H1 (cell line): ENCODE measurements around the gene QSOX2. TPM values are rescaled to one million over a fixed set of nuclear protein-coding genes. Genes with fewer than 3 reads are reported as not detected.

Source experiments
- CTCF ChIA-PET: fragments of 300-600 bp; sonication (Branson Sonifier 250); formaldehyde crosslinking; loops from one replicate; lab custom pipeline; 2021; ENCODE audit not compliant: partially characterized antibody; lab: Charles Lee
- POLR2A ChIA-PET: fragments of 300-600 bp; sonication (Branson Sonifier 250); formaldehyde crosslinking; loops from one replicate; lab custom pipeline; 2021; ENCODE audit warnings: inconsistent platforms; ENCODE audit not compliant: partially characterized antibody; lab: Charles Lee
- DNase-seq, 2 experiments: peaks; one replicate each; pipeline versions ENCODE4 v3.0.0 to v3.0.0-alpha.2; 2010 to 2022; ENCODE audit warnings: low spot score in 2 of 2, low read depth in 1 of 2, mixed read lengths in 1 of 2
- FAIRE-seq: peaks from 2 replicates; lab custom pipeline; 2011; peaks lifted over from hg19 to GRCh38; lab: Jason Lieb, UNC
- H2AFZ ChIP-seq: 2 replicates; pipeline ENCODE4 v1.8.1; 2012; ENCODE audit warnings: low read length, inconsistent platforms
- H2AK5ac ChIP-seq: 2 replicates; pipeline ENCODE4 v1.6.1; 2013; ENCODE audit warnings: low read depth, low read length
- H2BK120ac ChIP-seq: replicated peaks from 2 replicates; pipeline ENCODE3; 2013; ENCODE audit warnings: low read depth, low read length, inconsistent platforms
- H2BK12ac ChIP-seq: 2 replicates; pipeline ENCODE4 v1.6.1; 2013; ENCODE audit warnings: low read depth, low read length
- H2BK15ac ChIP-seq: 2 replicates; pipeline ENCODE4 v1.6.1; 2013; ENCODE audit warnings: low read length
- H2BK20ac ChIP-seq: 2 replicates; pipeline ENCODE4 v1.6.1; 2013; ENCODE audit warnings: low read length
- H2BK5ac ChIP-seq: 2 replicates; pipeline ENCODE4 v1.6.1; 2013; ENCODE audit warnings: low read depth, low read length
- H3K14ac ChIP-seq: 2 replicates; pipeline ENCODE4 v1.6.1; 2013; ENCODE audit warnings: inconsistent platforms; ENCODE audit not compliant: insufficient read length
- H3K18ac ChIP-seq: 2 replicates; pipeline ENCODE4 v1.6.1; 2013; ENCODE audit warnings: low read length; ENCODE audit errors: extremely low read depth
- H3K23ac ChIP-seq: 2 replicates; pipeline ENCODE4 v1.6.1; 2013; ENCODE audit warnings: inconsistent platforms; ENCODE audit not compliant: insufficient read length
- H3K23me2 ChIP-seq: 2 replicates; pipeline ENCODE4 v1.6.1; 2013; ENCODE audit warnings: low read depth, low read length
- H3K27ac ChIP-seq: 2 replicates; pipeline ENCODE4 v1.6.1; 2011; ENCODE audit warnings: low read depth, low read length, inconsistent platforms
- H3K27me3 ChIP-seq, 4 experiments: replicated peaks in 1 of 4; 1 replicate in 1 of 4; 2 replicates in 3 of 4; pipeline versions ENCODE4 v1.6.1 to v1.8.1; 2011 to 2013; ENCODE audit warnings: low read length in 3 of 4, mild to moderate bottlenecking in 3 of 4, inconsistent platforms in 2 of 4, mixed read lengths in 2 of 4, moderate library complexity in 1 of 4; ENCODE audit not compliant: control insufficient read depth in 3 of 4, insufficient read depth in 3 of 4; ENCODE audit errors: extremely low read depth in 1 of 4
- H3K36me3 ChIP-seq, 4 experiments: 2 replicates each; pipeline versions ENCODE4 v1.6.1 to v1.8.1; 2011 to 2013; ENCODE audit warnings: mild to moderate bottlenecking in 4 of 4, low read length in 3 of 4, moderate library complexity in 2 of 4, control low read depth in 1 of 4, inconsistent platforms in 1 of 4; ENCODE audit not compliant: insufficient read depth in 4 of 4, control insufficient read depth in 2 of 4
- H3K4ac ChIP-seq: replicated peaks from 2 replicates; pipeline ENCODE3; 2013; ENCODE audit warnings: low read length, low read depth, mixed read lengths, inconsistent platforms; ENCODE audit not compliant: insufficient read length
- H3K4me1 ChIP-seq, 4 experiments: replicated peaks in 1 of 4; 1 replicate in 1 of 4; 2 replicates in 3 of 4; pipeline versions ENCODE4 v1.6.1 to v1.8.1; 2011 to 2013; ENCODE audit warnings: low read length in 3 of 4, inconsistent platforms in 2 of 4, mixed read lengths in 1 of 4; ENCODE audit not compliant: insufficient read depth in 4 of 4, control insufficient read depth in 3 of 4
- H3K4me2 ChIP-seq, 2 experiments: 2 replicates each; pipeline versions ENCODE4 v1.6.1 to v1.8.1; 2011 to 2013; ENCODE audit warnings: low read depth in 2 of 2, low read length in 2 of 2, control low read depth in 1 of 2, inconsistent platforms in 1 of 2, mild to moderate bottlenecking in 1 of 2; ENCODE audit not compliant: insufficient read depth in 1 of 2
- H3K4me3 ChIP-seq, 4 experiments: fragments of 200-600, 300-600 bp in 1 of 4; sonication (generic), shearing (Covaris generic), sonication (Bioruptor Twin) in 1 of 4; 2 replicates each; pipeline versions ENCODE4 v1.5.1 to v1.8.1; 2011 to 2016; ENCODE audit warnings: low read length in 4 of 4, low read depth in 3 of 4, control low read depth in 2 of 4, inconsistent platforms in 2 of 4, mild to moderate bottlenecking in 2 of 4, mixed read lengths in 1 of 4, moderate library complexity in 1 of 4; ENCODE audit not compliant: insufficient read depth in 2 of 4; ENCODE audit errors: extremely low read depth in 1 of 4
- H3K56ac ChIP-seq: replicated peaks from 2 replicates; pipeline ENCODE3; 2013; ENCODE audit warnings: low read depth, mild to moderate bottlenecking, mixed read lengths, low read length, inconsistent platforms; ENCODE audit not compliant: insufficient read length
- H3K79me1 ChIP-seq: 2 replicates; pipeline ENCODE4 v1.6.1; 2013; ENCODE audit warnings: low read depth, low read length, control low read depth
- H3K79me2 ChIP-seq, 2 experiments: 2 replicates each; pipeline versions ENCODE4 v1.6.1 to v1.8.1; 2012 to 2013; ENCODE audit warnings: low read length in 2 of 2, mild to moderate bottlenecking in 2 of 2, inconsistent platforms in 1 of 2; ENCODE audit not compliant: insufficient read depth in 2 of 2, control insufficient read depth in 1 of 2
- H3K9ac ChIP-seq, 4 experiments: replicated peaks in 1 of 4; 1 replicate in 1 of 4; 2 replicates in 3 of 4; pipeline versions ENCODE4 v1.6.1 to v1.8.1; 2011 to 2013; ENCODE audit warnings: low read depth in 3 of 4, low read length in 3 of 4, control low read depth in 2 of 4, mild to moderate bottlenecking in 2 of 4, moderate library complexity in 2 of 4, inconsistent platforms in 1 of 4; ENCODE audit errors: extremely low read depth in 1 of 4
- H3K9me3 ChIP-seq, 2 experiments: 2 replicates each; pipeline versions ENCODE4 v1.6.1 to v1.8.1; 2012 to 2013; ENCODE audit warnings: mild to moderate bottlenecking in 2 of 2, moderate library complexity in 2 of 2, control low read depth in 1 of 2, inconsistent platforms in 1 of 2, low read depth in 1 of 2, low read length in 1 of 2, mixed read lengths in 1 of 2; ENCODE audit not compliant: insufficient read depth in 2 of 2
- H4K20me1 ChIP-seq, 2 experiments: replicated peaks in 1 of 2; 2 replicates each; pipeline versions ENCODE3 to v1.8.1; 2011 to 2013; ENCODE audit warnings: inconsistent platforms in 2 of 2, low read length in 2 of 2, mild to moderate bottlenecking in 1 of 2; ENCODE audit not compliant: insufficient read depth in 2 of 2, control insufficient read depth in 1 of 2
- H4K5ac ChIP-seq: 2 replicates; pipeline ENCODE4 v1.6.1; 2013; ENCODE audit warnings: low read length, low read depth, mixed read lengths, inconsistent platforms; ENCODE audit not compliant: insufficient read length
- H4K8ac ChIP-seq: 2 replicates; pipeline ENCODE4 v1.8.0; 2013; ENCODE audit warnings: mild to moderate bottlenecking, moderate library complexity, low read length, inconsistent platforms; ENCODE audit not compliant: insufficient read depth; ENCODE audit errors: extremely low read depth
- H4K91ac ChIP-seq: replicated peaks from 2 replicates; pipeline ENCODE3; 2013; ENCODE audit warnings: low read length, mixed read lengths, inconsistent platforms; ENCODE audit not compliant: insufficient read length
- ASH2L ChIP-seq: fragments of 200-600, 300-600 bp; sonication (generic); IDR thresholded peaks from one replicate; pipeline ENCODE4 v1.7.1; 2017; ENCODE audit warnings: low read length
- CHD1 ChIP-seq: IDR thresholded peaks from 2 replicates; pipeline ENCODE4 v1.6.1; 2012; ENCODE audit warnings: low read depth, low read length, improper control_type of control experiment
- EGR1 ChIP-seq: IDR thresholded peaks from 2 replicates; pipeline ENCODE4 v1.6.1; 2011; ENCODE audit warnings: low read depth, low read length, borderline replicate concordance
- KDM5A ChIP-seq: fragments of 200-600 bp; IDR thresholded peaks from 2 replicates; pipeline ENCODE4 v1.7.1; 2012; ENCODE audit warnings: mild to moderate bottlenecking, low read length, inconsistent platforms, mixed read lengths
- MAFK ChIP-seq: IDR thresholded peaks from 2 replicates; pipeline ENCODE4 v1.6.1; 2012; ENCODE audit warnings: low read depth, mild to moderate bottlenecking, improper control_type of control experiment, low read length
- SIRT6 ChIP-seq: IDR thresholded peaks from one replicate; pipeline ENCODE4 v1.7.1; 2012; ENCODE audit warnings: low read length, inconsistent platforms
- SRF ChIP-seq: IDR thresholded peaks from 2 replicates; pipeline ENCODE4 v1.6.1; 2011; ENCODE audit warnings: mild to moderate bottlenecking, low read depth, low read length, moderate library complexity
- TAF7 ChIP-seq: optimal IDR thresholded peaks from 2 replicates; pipeline ENCODE3; 2011; ENCODE audit warnings: low read depth, mild to moderate bottlenecking, inconsistent platforms, low read length, moderate library complexity, borderline replicate concordance
- YY1 ChIP-seq: IDR thresholded peaks from 2 replicates; pipeline ENCODE4 v1.6.1; 2011; ENCODE audit warnings: low read depth, mild to moderate bottlenecking, low read length
- ZNF274 ChIP-seq: IDR thresholded peaks from 2 replicates; pipeline ENCODE4 v1.7.0; 2012; ENCODE audit warnings: low read length, borderline replicate concordance; ENCODE audit errors: extremely low read depth
- WGBS, 2 experiments: shearing (Covaris generic) in 1 of 2; methylation state at CpG; one replicate each; pipeline versions ENCODE4 v1.1.6 to v1.1.7; 2013 to 2015; ENCODE audit warnings: low lambda C conversion rate in 2 of 2, mixed read lengths in 2 of 2, inconsistent platforms in 1 of 2, low coverage in 1 of 2, missing lambda C conversion rate in 1 of 2; ENCODE audit not compliant: insufficient replicate concordance in 2 of 2, insufficient coverage in 1 of 2, insufficient read length in 1 of 2; ENCODE audit errors: extremely low coverage in 1 of 2, missing lambda C conversion rate in 1 of 2; 5-methylcytosine and 5-hydroxymethylcytosine counted together
- polyA plus RNA-seq, 7 experiments: library from polyadenylated mRNA; depleted of rRNA in 3 of 7; stranded (reverse) in 5 of 7; unstranded in 2 of 7; fragments of >200 nt in 5 of 7; fragments of 200-250 nt in 2 of 7; gene quantifications; 1 replicate in 5 of 7; 2 replicates in 1 of 7; 4 replicates in 1 of 7; pipeline versions ENCODE4 v1.2.1 to v1.2.3, GENCODE V29; 2011 to 2013; ENCODE audit warnings: missing spikeins in 2 of 7, mixed read lengths in 2 of 7
- total RNA-seq: library from RNA; stranded (reverse); fragmentation: NEBNext Ultra II Directional; extraction: Animal tissue kit (Norgen Biotek cat#: 25700); gene quantifications from 2 replicates; pipeline ENCODE4 v1.2.1, GENCODE V29; 2021
- TF ChIP-seq, protein P1 (sequence below): IDR thresholded peaks from 2 replicates; pipeline ENCODE4 v1.6.1; 2012; ENCODE audit warnings: inconsistent platforms

The QSOX2 gene
- total and polyA plus RNA-seq, 2 of the 8 experiments (the other 6 are each of a cell fraction or from before 2014, with no cell fraction given): 18.0 to 28.6 TPM

DNA sequence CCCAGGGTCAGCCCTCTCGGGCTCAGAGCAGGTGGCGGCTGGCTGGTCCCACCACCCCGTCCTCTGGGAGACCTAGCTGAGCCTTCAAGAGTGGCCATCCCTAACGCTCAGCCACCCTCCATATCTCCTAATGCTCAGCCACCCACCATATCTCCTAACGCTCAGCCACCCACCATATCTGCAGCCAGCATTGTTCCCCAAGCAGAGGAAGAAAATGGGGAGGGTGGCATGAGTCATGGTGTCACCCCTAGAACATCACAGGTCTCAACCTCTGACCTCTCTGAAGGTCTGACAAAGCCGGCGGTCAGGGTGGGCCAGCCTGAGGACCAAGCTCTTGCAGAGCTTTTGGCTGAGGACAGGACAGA lies 55.4 kb downstream of the QSOX2 start:
- H3K4me1 ChIP-seq: peaks cover 0 to 13% (median 7%) of the 10 kb centered on the region in 4 experiments; a peak in 5 of 7 replicates

More for the DNA sequence above, 55.4 kb downstream of the QSOX2 start:
- POLR2A ChIA-PET: interaction anchor here (1.1 kb wide), 1 partner anchor 52 kb away, joined by 3 read pairs; no protein-coding TSS in a partner anchor
- no peak overlapping the region for H3K56ac ChIP-seq
- H3K18ac ChIP-seq: no peak overlapping the region
- H3K14ac ChIP-seq: no peak overlapping the region
- H2BK120ac ChIP-seq: no peak overlapping the region
- H3K79me1 ChIP-seq: no peaks in the 10 kb centered on the region
- H3K27me3 ChIP-seq: peaks cover 36 to 55% (median 52%) of the 10 kb centered on the region in 4 experiments
- peak overlapping the region; percentile 48 for H2AK5ac ChIP-seq
- no peak overlapping the region for H2AFZ ChIP-seq
- 87% methylated on average over 7 of the region's 7 CpGs; no CpG with 5 or more reads in 1 of the 2 experiments for WGBS, 2 experiments
- no peak overlapping the region for H3K23ac ChIP-seq
- no peak overlapping the region for H3K4me3 ChIP-seq
- H2BK5ac ChIP-seq: no peak overlapping the region; the same call in 1 of the 2 replicates
- H2BK15ac ChIP-seq: 0 out of 2 replicates have a peak overlapping the region, but pooled peaks have one; percentile 88
- CTCF ChIA-PET: interaction anchor here (0.9 to 3.5 kb wide), 4 partner anchors 11 to 48 kb away, joined by 3 to 18 read pairs (median 4); no protein-coding TSS in a partner anchor
- H3K23me2 ChIP-seq: peaks cover 3% of the 10 kb centered on the region; the same call in 1 of the 2 replicates
- H3K9me3 ChIP-seq: no peaks in the 10 kb centered on the region
- H3K9ac ChIP-seq: no peak overlapping the region
- no peak overlapping the region for H4K8ac ChIP-seq
- no peak for FAIRE-seq
- H4K91ac ChIP-seq: no peak overlapping the region
- no peak for TF ChIP-seq KDM5A
- no peak for TF ChIP-seq EGR1
- TF ChIP-seq MAFK: no peak
- no peak for TF ChIP-seq YY1
- TF ChIP-seq ASH2L: no peak
- no peak for TF ChIP-seq TAF7
- TF ChIP-seq ZNF274: no peak
- no peak for TF ChIP-seq CHD1
- TF ChIP-seq, protein P1, sequence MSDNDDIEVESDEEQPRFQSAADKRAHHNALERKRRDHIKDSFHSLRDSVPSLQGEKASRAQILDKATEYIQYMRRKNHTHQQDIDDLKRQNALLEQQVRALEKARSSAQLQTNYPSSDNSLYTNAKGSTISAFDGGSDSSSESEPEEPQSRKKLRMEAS: no peak
- no peak for TF ChIP-seq SIRT6
- no peak for TF ChIP-seq SRF
- TF ChIP-seq, all 59 proteins: peak for 0
- no peak for DNase-seq
- Histone ChIP-seq H3K4ac (no peak overlapping the region), H4K20me1 (peaks cover 2 to 6% of the 10 kb centered on the region in 2 experiments), H3K4me2 (no peak overlapping the region), H3K79me2 (no peaks in the 10 kb centered on the region), H2BK12ac (peak overlapping the region; percentile 39; the same call in 1 of the 2 replicates), H3K27ac (no peak overlapping the region), H2BK20ac (peak overlapping the region; percentile 86), H4K5ac (no peak overlapping the region), H3K36me3 (peaks cover 0 to 7% (median 0%) of the 10 kb centered on the region in 4 experiments; a peak in 1 of 8 replicates)
